ENCODE data around the gene ZBTB12.

The ZBTB12 gene

DNA sequence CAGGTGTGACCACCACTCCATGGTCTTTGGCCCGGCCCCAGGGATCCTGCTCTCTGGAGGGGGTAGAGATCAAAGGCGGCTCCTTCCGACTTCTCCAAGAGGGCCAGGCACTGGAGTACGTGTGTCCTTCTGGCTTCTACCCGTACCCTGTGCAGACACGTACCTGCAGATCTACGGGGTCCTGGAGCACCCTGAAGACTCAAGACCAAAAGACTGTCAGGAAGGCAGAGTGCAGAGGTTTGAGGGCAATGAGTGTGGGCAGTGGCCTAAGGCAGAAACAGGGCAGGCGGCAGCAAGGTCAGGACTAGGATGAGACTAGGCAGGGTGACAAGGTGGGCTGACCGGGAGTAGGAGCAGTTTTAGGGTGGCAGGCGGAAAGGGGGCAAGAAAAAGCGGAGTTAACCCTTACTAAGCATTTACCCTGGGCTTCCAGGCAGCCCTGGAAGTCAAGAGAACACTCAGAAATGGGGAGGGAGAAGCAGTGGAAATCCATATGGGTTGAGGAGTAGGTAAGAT, 44.5 kb upstream of the ZBTB12 start:
- in situ Hi-C loops (cut with MboI; ENCODE audit: low sequenced_read_pairs, unreplicated experiment): no loop called here
- TF ChIP-seq, protein P1, sequence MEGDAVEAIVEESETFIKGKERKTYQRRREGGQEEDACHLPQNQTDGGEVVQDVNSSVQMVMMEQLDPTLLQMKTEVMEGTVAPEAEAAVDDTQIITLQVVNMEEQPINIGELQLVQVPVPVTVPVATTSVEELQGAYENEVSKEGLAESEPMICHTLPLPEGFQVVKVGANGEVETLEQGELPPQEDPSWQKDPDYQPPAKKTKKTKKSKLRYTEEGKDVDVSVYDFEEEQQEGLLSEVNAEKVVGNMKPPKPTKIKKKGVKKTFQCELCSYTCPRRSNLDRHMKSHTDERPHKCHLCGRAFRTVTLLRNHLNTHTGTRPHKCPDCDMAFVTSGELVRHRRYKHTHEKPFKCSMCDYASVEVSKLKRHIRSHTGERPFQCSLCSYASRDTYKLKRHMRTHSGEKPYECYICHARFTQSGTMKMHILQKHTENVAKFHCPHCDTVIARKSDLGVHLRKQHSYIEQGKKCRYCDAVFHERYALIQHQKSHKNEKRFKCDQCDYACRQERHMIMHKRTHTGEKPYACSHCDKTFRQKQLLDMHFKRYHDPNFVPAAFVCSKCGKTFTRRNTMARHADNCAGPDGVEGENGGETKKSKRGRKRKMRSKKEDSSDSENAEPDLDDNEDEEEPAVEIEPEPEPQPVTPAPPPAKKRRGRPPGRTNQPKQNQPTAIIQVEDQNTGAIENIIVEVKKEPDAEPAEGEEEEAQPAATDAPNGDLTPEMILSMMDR (IDR thresholded peaks at IDR 0.05; ENCODE audit: borderline replicate concordance, control extremely low read depth, extremely low read depth, insufficient read depth, missing control alignments): no peak

DNA sequence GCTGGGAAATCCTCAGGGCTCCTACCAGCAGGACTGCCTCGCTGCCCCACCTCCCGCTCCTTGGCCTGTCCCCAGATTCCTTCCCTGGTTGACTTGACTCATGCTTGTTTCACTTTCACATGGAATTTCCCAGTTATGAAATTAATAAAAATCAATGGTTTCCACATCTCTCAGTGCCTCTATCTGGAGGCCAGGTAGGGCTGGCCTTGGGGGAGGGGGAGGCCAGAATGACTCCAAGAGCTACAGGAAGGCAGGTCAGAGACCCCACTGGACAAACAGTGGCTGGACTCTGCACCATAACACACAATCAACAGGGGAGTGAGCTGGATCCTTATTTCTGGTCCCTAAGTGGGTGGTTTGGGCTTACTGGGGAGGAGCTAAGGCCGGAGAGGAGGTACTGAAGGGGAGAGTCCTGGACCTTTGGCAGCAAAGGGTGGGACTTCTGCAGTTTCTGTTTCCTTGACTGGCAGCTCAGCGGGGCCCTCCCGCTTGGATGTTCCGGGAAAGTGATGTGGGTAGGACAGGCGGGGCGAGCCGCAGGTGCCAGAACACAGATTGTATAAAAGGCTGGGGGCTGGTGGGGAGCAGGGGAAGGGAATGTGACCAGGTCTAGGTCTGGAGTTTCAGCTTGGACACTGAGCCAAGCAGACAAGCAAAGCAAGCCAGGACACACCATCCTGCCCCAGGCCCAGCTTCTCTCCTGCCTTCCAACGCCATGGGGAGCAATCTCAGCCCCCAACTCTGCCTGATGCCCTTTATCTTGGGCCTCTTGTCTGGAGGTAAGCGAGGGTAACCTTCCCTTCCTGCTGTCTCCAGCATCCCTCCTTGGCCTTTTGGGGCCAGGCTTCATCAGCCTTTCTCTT, 43.9 kb upstream of the ZBTB12 start, which contains the start of gene CFB:
Gene CFB, plus strand, starts transcription at position 589 of the 863 bp plus-strand sequence. Its CDS starts 127 bp downstream, at position 716.
- no peak for DNase-seq (ENCODE audit: low spot score)
- TF ChIP-seq, protein P1 (IDR thresholded peaks at IDR 0.05; ENCODE audit: borderline replicate concordance, control extremely low read depth, extremely low read depth, insufficient read depth, missing control alignments): no peak
- in situ Hi-C loops (cut with MboI; ENCODE audit: low sequenced_read_pairs, unreplicated experiment): no loop called here

More for the DNA sequence above, 44.5 kb upstream of the ZBTB12 start:
- DNase-seq (ENCODE audit: low spot score): no peak

DNA sequence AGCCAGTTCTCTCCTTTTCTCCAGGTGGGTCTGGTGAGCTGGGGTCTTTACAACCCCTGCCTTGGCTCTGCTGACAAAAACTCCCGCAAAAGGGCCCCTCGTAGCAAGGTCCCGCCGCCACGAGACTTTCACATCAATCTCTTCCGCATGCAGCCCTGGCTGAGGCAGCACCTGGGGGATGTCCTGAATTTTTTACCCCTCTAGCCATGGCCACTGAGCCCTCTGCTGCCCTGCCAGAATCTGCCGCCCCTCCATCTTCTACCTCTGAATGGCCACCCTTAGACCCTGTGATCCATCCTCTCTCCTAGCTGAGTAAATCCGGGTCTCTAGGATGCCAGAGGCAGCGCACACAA, 43.2 kb upstream of the ZBTB12 start:
- no peak for DNase-seq (ENCODE audit: low spot score)
- in situ Hi-C loops (cut with MboI; ENCODE audit: low sequenced_read_pairs, unreplicated experiment): no loop called here
- TF ChIP-seq, protein P1 (IDR thresholded peaks at IDR 0.05; ENCODE audit: borderline replicate concordance, control extremely low read depth, extremely low read depth, insufficient read depth, missing control alignments): no peak

DNA sequence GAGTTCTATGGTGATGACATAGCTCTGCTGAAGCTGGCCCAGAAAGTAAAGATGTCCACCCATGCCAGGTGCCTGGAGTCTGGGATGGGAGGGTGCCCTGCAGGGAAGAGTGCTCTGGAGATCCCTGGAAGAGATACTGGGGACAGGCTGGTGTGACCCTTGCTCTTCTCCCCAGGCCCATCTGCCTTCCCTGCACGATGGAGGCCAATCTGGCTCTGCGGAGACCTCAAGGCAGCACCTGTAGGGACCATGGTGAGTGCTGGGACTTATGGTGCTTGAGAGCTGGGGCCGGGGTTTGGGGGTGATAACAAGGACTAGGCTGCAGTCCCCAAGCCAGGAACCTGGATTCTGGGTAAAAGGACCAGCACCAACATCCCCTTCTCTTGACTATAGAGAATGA, 41.9 kb upstream of the ZBTB12 start:
- DNase-seq (ENCODE audit: low spot score): no peak
- in situ Hi-C loops (cut with MboI; ENCODE audit: low sequenced_read_pairs, unreplicated experiment): no loop called here
- TF ChIP-seq, protein P1 (IDR thresholded peaks at IDR 0.05; ENCODE audit: borderline replicate concordance, control extremely low read depth, extremely low read depth, insufficient read depth, missing control alignments): no peak

DNA sequence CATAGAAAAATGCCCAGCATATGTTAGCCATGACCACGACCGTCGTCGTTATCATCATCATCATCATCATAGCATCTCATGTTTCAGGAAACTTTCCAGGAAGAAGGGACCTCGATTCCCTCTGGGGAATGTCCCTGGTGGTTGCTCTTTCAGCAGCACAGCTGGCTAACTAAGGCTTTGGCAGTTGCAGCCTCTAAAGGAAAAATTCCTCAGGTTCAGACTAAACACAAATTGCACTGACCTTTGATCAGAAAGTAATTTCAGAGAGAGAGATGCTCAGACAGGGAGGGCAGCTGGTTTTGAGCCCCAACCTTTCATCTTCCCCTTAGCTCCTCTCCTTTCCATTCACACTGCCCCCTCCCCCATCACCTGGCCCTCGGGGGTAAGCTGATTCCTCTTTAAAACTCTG, 38.4 kb upstream of the ZBTB12 start:
- TF ChIP-seq, protein P1 (IDR thresholded peaks at IDR 0.05; ENCODE audit: borderline replicate concordance, control extremely low read depth, extremely low read depth, insufficient read depth, missing control alignments): no peak
- DNase-seq (ENCODE audit: low spot score): no peak
- in situ Hi-C loops (cut with MboI; ENCODE audit: low sequenced_read_pairs, unreplicated experiment): no loop called here

DNA sequence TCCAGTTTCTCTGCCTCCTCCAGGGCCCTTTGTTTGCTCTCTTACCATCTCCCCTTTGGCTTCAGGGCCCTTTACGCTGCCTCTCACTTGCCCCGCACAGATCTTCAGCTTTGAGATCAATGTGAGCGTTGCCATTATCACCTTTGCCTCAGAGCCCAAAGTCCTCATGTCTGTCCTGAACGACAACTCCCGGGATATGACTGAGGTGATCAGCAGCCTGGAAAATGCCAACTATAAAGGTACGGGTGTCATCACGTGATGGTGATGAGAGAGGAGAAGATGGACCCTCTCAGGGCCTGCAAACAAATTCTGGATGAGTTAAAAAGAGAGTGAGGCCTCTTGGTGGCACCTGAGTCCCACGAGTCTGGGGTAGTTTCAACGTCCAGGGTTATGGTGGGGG, 33.9 kb upstream of the ZBTB12 start:
- DNase-seq (ENCODE audit: low spot score): no peak
- in situ Hi-C loops (cut with MboI; ENCODE audit: low sequenced_read_pairs, unreplicated experiment): no loop called here
- TF ChIP-seq, protein P1 (IDR thresholded peaks at IDR 0.05; ENCODE audit: borderline replicate concordance, control extremely low read depth, extremely low read depth, insufficient read depth, missing control alignments): no peak
